DND-41 (cell line): ENCODE results near the gene TEKT3.

Source experiments
- CTCF ChIP-seq: IDR thresholded peaks from 2 replicates; pipeline ENCODE4 v1.5.1; 2012; ENCODE audit warnings: borderline replicate concordance, low read length, moderate library complexity, mild to moderate bottlenecking; ENCODE audit not compliant: poor library complexity, severe bottlenecking; ENCODE audit errors: extremely low read depth
- EZH2 ChIP-seq: IDR thresholded peaks from 3 replicates; pipeline ENCODE4 v1.6.1; 2012; ENCODE audit warnings: borderline replicate concordance, low read depth, mild to moderate bottlenecking, moderate library complexity, low read length, inconsistent platforms; ENCODE audit not compliant: severe bottlenecking

- no peak for TF ChIP-seq CTCF
- no peak for TF ChIP-seq EZH2
Observed at GRCh38 chr17:15354256-15354655, 12.9 kb upstream of the TEKT3 start.
